HepG2 (cell line): ENCODE data around the gene ZNF629. TPM values are rescaled to one million over a fixed set of nuclear protein-coding genes. Genes with fewer than 3 reads are reported as not detected.
A peak's percentile ranks its signal among the peaks of the same experiment; 100 is the strongest.

ENCODE experiments used
- GTF2F1 ChIP-seq: fragments of 150-350 bp; IDR thresholded peaks from 2 replicates; pipeline ENCODE4 v1.6.1; 2014; ENCODE audit warnings: low read length
- HDAC1 ChIP-seq: sonication (generic); formaldehyde crosslinking; IDR thresholded peaks from 2 replicates; pipeline ENCODE4 v1.5.1; 2020; ENCODE audit warnings: mild to moderate bottlenecking, missing genetic modification reagents
- HIVEP1 ChIP-seq: sonication (generic); formaldehyde crosslinking; IDR thresholded peaks from 2 replicates; pipeline ENCODE4 v1.4.0; 2020; ENCODE audit warnings: mild to moderate bottlenecking, missing genetic modification reagents
- KLF12 ChIP-seq: sonication (generic); formaldehyde crosslinking; IDR thresholded peaks from 2 replicates; pipeline ENCODE4 v1.4.0; 2020; ENCODE audit warnings: missing genetic modification reagents, borderline replicate concordance
- KLF6 ChIP-seq: IDR thresholded peaks from 2 replicates; pipeline ENCODE4 v1.8.0; 2016; ENCODE audit warnings: missing biosample characterization, missing genetic modification reagents
- MAF1 ChIP-seq: sonication (generic); formaldehyde crosslinking; IDR thresholded peaks from 2 replicates; pipeline ENCODE4 v1.5.0; 2020; ENCODE audit warnings: missing genetic modification reagents, borderline replicate concordance
- MIXL1 ChIP-seq: IDR thresholded peaks from 2 replicates; pipeline ENCODE4 v1.6.1; 2016
- NAIF1 ChIP-seq: sonication (generic); formaldehyde crosslinking; IDR thresholded peaks from 2 replicates; pipeline ENCODE4 v1.5.0; 2020; ENCODE audit warnings: mild to moderate bottlenecking, missing genetic modification reagents, borderline replicate concordance
- NR2C2 ChIP-seq: sonication (generic); formaldehyde crosslinking; IDR thresholded peaks from 2 replicates; pipeline ENCODE4 v1.4.0; 2020; ENCODE audit warnings: missing genetic modification reagents, mild to moderate bottlenecking, moderate library complexity, borderline replicate concordance
- PRMT3 ChIP-seq: sonication (generic); formaldehyde crosslinking; IDR thresholded peaks from 2 replicates; pipeline ENCODE4 v1.8.1; 2022; ENCODE audit warnings: low read depth, mild to moderate bottlenecking, moderate library complexity, missing genetic modification reagents, borderline replicate concordance
- RFXANK ChIP-seq: IDR thresholded peaks from 2 replicates; pipeline ENCODE4 v1.6.1; 2016
- TEAD2 ChIP-seq: sonication (generic); formaldehyde crosslinking; IDR thresholded peaks from 2 replicates; pipeline ENCODE4 v1.9.0; 2021; ENCODE audit warnings: missing genetic modification reagents
- TRIM24 ChIP-seq: sonication (generic); formaldehyde crosslinking; IDR thresholded peaks from 2 replicates; pipeline ENCODE4 v1.8.0; 2022; ENCODE audit warnings: mild to moderate bottlenecking, missing genetic modification reagents
- WIZ ChIP-seq: sonication (generic); formaldehyde crosslinking; IDR thresholded peaks from 2 replicates; pipeline ENCODE4 v1.5.1; 2020; ENCODE audit warnings: mild to moderate bottlenecking, missing genetic modification reagents
- XRCC5 ChIP-seq: fragments of 200-400 bp; formaldehyde crosslinking; optimal IDR thresholded peaks from 2 replicates; pipeline ENCODE3; 2017; ENCODE audit warnings: mild to moderate bottlenecking, low read length
- YY1 ChIP-seq: IDR thresholded peaks from 2 replicates; pipeline ENCODE4 v1.6.1; 2011; ENCODE audit warnings: low read length, low read depth, moderate library complexity, mild to moderate bottlenecking; ENCODE audit not compliant: insufficient read depth, insufficient replicate concordance
- ZFP36L1 ChIP-seq: sonication (generic); formaldehyde crosslinking; IDR thresholded peaks from 2 replicates; pipeline ENCODE4 v1.8.0; 2022; ENCODE audit warnings: mild to moderate bottlenecking, missing genetic modification reagents, moderate library complexity
- ZMYM3 ChIP-seq: sonication (generic); formaldehyde crosslinking; IDR thresholded peaks from 2 replicates; pipeline ENCODE4 v1.5.1; 2020; ENCODE audit warnings: mild to moderate bottlenecking, missing genetic modification reagents
- ZNF350 ChIP-seq: sonication (generic); formaldehyde crosslinking; IDR thresholded peaks from 2 replicates; pipeline ENCODE4 v1.4.0; 2020; ENCODE audit warnings: mild to moderate bottlenecking, low read depth, missing genetic modification reagents, borderline replicate concordance
- ZNF510 ChIP-seq: sonication (generic); formaldehyde crosslinking; IDR thresholded peaks from 2 replicates; pipeline ENCODE4 v1.4.0; 2020; ENCODE audit warnings: low read depth, mild to moderate bottlenecking, missing genetic modification reagents
- ZNF558 ChIP-seq: sonication (generic); formaldehyde crosslinking; IDR thresholded peaks from 2 replicates; pipeline ENCODE4 v1.9.0; 2022; ENCODE audit warnings: mild to moderate bottlenecking, missing genetic modification reagents, borderline replicate concordance
- ZNF619 ChIP-seq: sonication (generic); formaldehyde crosslinking; IDR thresholded peaks from 2 replicates; pipeline ENCODE4 v1.4.0; 2020; ENCODE audit warnings: mild to moderate bottlenecking, missing genetic modification reagents
- ZNF740 ChIP-seq: sonication (generic); formaldehyde crosslinking; IDR thresholded peaks from 2 replicates; pipeline ENCODE4 v1.4.0; 2020; ENCODE audit warnings: missing genetic modification reagents
- ZNF841 ChIP-seq: sonication (generic); formaldehyde crosslinking; IDR thresholded peaks from 2 replicates; pipeline ENCODE4 v1.8.1; 2023; ENCODE audit warnings: missing genetic modification reagents, borderline replicate concordance
- polyA plus RNA-seq, 8 experiments: library from polyadenylated mRNA; depleted of rRNA in 3 of 8; stranded (reverse) in 7 of 8; unstranded in 1 of 8; fragments of >200 nt; fragmentation: Illumina TruSeq in 4 of 8; extraction: Trizol in 4 of 8; gene quantifications; 2 replicates each; pipeline versions ENCODE4 v1.2.1 to v1.2.3, GENCODE V29; 2011 to 2016; ENCODE audit warnings: low read depth in 4 of 8, missing spikeins in 1 of 8, mixed read lengths in 1 of 8; ENCODE audit not compliant: insufficient read depth in 1 of 8
- total RNA-seq, 5 experiments: library from RNA; depleted of rRNA; stranded (reverse); fragments of >200 nt; fragmentation: Illumina TruSeq; extraction: Trizol; gene quantifications; 2 replicates each; pipeline ENCODE4 v1.2.3, GENCODE V29; 2016; ENCODE audit warnings: low read depth in 1 of 5
- TF ChIP-seq, protein P1 (sequence below): sonication (generic); formaldehyde crosslinking; IDR thresholded peaks from 2 replicates; pipeline ENCODE4 v1.9.0; 2022; ENCODE audit warnings: low read depth, missing genetic modification reagents
- TF ChIP-seq, protein P2 (sequence below): sonication (generic); formaldehyde crosslinking; IDR thresholded peaks from 2 replicates; pipeline ENCODE4 v1.4.0; 2020; ENCODE audit warnings: mild to moderate bottlenecking, missing genetic modification reagents
- TF ChIP-seq, protein P3 (sequence below): sonication (generic); formaldehyde crosslinking; IDR thresholded peaks from 2 replicates; pipeline ENCODE4 v1.5.0; 2020; ENCODE audit warnings: missing genetic modification reagents, mild to moderate bottlenecking, borderline replicate concordance
- TF ChIP-seq, protein P4 (sequence below): sonication (generic); formaldehyde crosslinking; IDR thresholded peaks from 2 replicates; pipeline ENCODE4 v1.8.0; 2022; ENCODE audit warnings: missing genetic modification reagents, low read depth, mild to moderate bottlenecking, borderline replicate concordance

Gene ZNF629
- total and polyA plus RNA-seq, 2 of the 13 experiments (the other 11 are each of a cell fraction or from before 2014, with no cell fraction given), result 6.1 to 16.5 TPM

GRCh38 chr16:30745082-30745481 lies 41.9 kb downstream of the ZNF629 start (continued):
- TF ChIP-seq TRIM24 (CRISPR knock-in tag) (no peak), RFXANK (CRISPR knock-in tag) (no peak), TEAD2 (CRISPR knock-in tag) (no peak), ZNF619 (CRISPR knock-in tag) (no peak), YY1 (no peak), HIVEP1 (CRISPR knock-in tag) (no peak), KLF6 (CRISPR knock-in tag) (no peak), NAIF1 (CRISPR knock-in tag) (no peak), MIXL1 (CRISPR knock-in tag) (peak; percentile 58; the same call in 1 of the 2 replicates), ZNF740 (CRISPR knock-in tag) (no peak), MAF1 (no peak), XRCC5 (no peak), HDAC1 (peak; percentile 43; the same call in 1 of the 2 replicates), NR2C2 (peak; percentile 27; the same call in 1 of the 2 replicates), ZNF841 (CRISPR knock-in tag) (no peak), ZMYM3 (CRISPR knock-in tag) (peak; percentile 66; the same call in 1 of the 2 replicates), ZFP36L1 (CRISPR knock-in tag) (no peak), KLF12 (CRISPR knock-in tag) (no peak), GTF2F1 (no peak), WIZ (no peak), PRMT3 (CRISPR knock-in tag) (no peak), ZNF558 (CRISPR knock-in tag) (no peak), ZNF350 (no peak), ZNF510 (no peak)
- TF ChIP-seq, protein P1, sequence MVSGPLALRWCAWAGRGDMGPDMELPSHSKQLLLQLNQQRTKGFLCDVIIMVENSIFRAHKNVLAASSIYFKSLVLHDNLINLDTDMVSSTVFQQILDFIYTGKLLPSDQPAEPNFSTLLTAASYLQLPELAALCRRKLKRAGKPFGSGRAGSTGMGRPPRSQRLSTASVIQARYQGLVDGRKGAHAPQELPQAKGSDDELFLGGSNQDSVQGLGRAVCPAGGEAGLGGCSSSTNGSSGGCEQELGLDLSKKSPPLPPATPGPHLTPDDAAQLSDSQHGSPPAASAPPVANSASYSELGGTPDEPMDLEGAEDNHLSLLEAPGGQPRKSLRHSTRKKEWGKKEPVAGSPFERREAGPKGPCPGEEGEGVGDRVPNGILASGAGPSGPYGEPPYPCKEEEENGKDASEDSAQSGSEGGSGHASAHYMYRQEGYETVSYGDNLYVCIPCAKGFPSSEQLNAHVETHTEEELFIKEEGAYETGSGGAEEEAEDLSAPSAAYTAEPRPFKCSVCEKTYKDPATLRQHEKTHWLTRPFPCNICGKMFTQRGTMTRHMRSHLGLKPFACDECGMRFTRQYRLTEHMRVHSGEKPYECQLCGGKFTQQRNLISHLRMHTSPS (CRISPR knock-in tag), result no peak
- TF ChIP-seq, protein P2, sequence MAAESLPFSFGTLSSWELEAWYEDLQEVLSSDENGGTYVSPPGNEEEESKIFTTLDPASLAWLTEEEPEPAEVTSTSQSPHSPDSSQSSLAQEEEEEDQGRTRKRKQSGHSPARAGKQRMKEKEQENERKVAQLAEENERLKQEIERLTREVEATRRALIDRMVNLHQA (CRISPR knock-in tag), result no peak
- TF ChIP-seq, protein P3, sequence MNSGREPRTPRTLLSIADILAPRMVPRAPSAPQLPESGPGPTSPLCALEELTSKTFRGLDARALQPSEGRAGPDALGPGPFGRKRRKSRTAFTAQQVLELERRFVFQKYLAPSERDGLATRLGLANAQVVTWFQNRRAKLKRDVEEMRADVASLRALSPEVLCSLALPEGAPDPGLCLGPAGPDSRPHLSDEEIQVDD (CRISPR knock-in tag), result no peak
- TF ChIP-seq, protein P4, sequence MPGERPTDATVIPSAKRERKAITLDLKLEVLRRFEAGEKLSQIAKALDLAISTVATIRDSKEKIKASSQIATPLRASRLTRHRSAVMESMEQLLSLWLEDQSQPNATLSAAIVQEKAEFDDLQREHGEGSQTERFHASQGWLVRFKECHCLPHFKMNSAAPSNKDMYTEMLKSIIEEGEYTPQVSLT (CRISPR knock-in tag), result no peak
